ENCODE measurements around the gene INHA. TPM values are rescaled to one million over a fixed set of nuclear protein-coding genes. Genes with fewer than 3 reads are reported as not detected.

INHA gene
- total RNA-seq, 1 experiment from 2014 or later: 0.80 TPM

DNA sequence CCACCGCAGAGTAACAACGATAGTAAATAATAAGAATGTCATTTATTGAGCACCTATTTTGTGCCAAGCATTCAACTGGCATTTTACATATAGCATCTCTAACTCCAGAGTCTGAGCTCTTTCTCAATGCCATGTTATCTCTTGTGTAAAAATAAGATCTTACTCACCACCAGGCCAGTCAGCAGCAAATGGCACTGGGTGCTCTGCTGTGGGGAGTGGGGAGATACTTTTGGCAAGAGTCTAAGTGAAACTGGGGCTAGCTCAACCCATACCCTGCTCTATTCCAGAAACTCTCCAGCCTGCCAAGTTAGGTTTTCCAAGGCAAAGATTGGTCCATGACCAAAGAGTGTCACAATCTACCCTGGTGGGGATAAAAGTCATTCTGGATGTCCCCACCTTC lies 50.4 kb downstream of the INHA start:
- Mint-ChIP-seq H3K4me3 (ENCODE audit: low read depth, unreplicated experiment) (no peak overlapping the region), H3K4me1 (ENCODE audit: low read depth, unreplicated experiment) (peaks cover 6% of the 10 kb centered on the region), H3K36me3 (ENCODE audit: insufficient read depth, unreplicated experiment) (peaks cover 8% of the 10 kb centered on the region), H3K27ac (ENCODE audit: unreplicated experiment) (no peak overlapping the region), H3K27me3 (ENCODE audit: unreplicated experiment) (peaks cover 9% of the 10 kb centered on the region), H3K9me3 (ENCODE audit: low read depth, unreplicated experiment) (no peaks in the 10 kb centered on the region)
- DNase-seq: no peak
- CTCF ChIA-PET: no interaction called here
- no TSS peak for BruUV-seq (replicated peaks)
- intact Hi-C loops (cut with micrococcal nuclease; ENCODE audit: unreplicated experiment): no loop called here
- TF ChIP-seq, protein P1, sequence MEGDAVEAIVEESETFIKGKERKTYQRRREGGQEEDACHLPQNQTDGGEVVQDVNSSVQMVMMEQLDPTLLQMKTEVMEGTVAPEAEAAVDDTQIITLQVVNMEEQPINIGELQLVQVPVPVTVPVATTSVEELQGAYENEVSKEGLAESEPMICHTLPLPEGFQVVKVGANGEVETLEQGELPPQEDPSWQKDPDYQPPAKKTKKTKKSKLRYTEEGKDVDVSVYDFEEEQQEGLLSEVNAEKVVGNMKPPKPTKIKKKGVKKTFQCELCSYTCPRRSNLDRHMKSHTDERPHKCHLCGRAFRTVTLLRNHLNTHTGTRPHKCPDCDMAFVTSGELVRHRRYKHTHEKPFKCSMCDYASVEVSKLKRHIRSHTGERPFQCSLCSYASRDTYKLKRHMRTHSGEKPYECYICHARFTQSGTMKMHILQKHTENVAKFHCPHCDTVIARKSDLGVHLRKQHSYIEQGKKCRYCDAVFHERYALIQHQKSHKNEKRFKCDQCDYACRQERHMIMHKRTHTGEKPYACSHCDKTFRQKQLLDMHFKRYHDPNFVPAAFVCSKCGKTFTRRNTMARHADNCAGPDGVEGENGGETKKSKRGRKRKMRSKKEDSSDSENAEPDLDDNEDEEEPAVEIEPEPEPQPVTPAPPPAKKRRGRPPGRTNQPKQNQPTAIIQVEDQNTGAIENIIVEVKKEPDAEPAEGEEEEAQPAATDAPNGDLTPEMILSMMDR (IDR thresholded peaks at IDR 0.05; ENCODE audit: unreplicated experiment): no peak

DNA sequence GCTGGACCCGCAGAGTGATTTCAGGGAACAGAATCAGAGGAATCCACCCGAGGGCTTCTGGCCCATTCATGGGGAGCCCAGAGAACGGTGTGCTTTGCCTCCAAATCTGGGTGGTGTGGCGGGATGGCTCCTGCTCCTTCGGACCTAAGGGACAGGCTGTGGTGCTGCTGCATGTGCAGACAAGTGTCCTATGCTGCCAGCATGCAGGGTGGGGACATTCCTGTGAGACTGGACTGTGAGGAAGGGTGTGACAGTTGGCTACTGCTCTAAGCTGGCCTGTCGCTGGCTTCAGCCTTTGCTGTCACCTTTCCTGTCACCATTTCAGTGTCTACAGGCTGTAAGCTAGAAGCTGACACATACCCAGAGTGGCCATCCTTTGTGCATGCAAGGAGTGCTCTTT lies 52.5 kb downstream of the INHA start:
- no peaks in the 10 kb centered on the region for H3K4me1 Mint-ChIP-seq (ENCODE audit: low read depth, unreplicated experiment)
- no peaks in the 10 kb centered on the region for H3K9me3 Mint-ChIP-seq (ENCODE audit: low read depth, unreplicated experiment)
- peaks cover 14% of the 10 kb centered on the region for H3K36me3 Mint-ChIP-seq (ENCODE audit: insufficient read depth, unreplicated experiment)
- intact Hi-C loops (cut with micrococcal nuclease; ENCODE audit: unreplicated experiment): no loop called here
- H3K27me3 Mint-ChIP-seq (ENCODE audit: unreplicated experiment): peaks cover 9% of the 10 kb centered on the region
- TF ChIP-seq, protein P1 (IDR thresholded peaks at IDR 0.05; ENCODE audit: unreplicated experiment): no peak
- no TSS peak for BruUV-seq (replicated peaks)
- CTCF ChIA-PET: no interaction called here
- H3K4me3 Mint-ChIP-seq (ENCODE audit: low read depth, unreplicated experiment): no peak overlapping the region
- DNase-seq: no peak
- no peak overlapping the region for H3K27ac Mint-ChIP-seq (ENCODE audit: unreplicated experiment)

DNA sequence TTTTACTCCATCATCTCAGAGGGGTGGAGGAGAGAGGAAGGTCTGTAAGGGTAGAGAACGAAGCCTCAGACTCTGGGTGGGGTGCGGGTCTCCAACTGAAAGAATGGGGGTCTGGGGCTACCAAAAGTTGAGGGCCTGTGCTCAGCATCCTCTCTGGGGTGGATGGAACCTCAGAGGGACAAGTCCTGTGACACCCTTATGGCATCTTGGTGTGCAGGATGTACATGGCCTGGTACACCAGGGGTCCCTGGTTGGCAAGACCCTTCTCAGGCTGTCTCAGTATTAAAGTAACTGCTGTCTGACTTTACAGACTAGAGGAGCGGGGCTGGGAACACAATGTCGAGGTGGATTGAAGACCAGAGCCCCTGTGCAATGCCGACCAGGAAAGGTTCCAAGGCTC lies 53.1 kb downstream of the INHA start:
- H3K4me3 Mint-ChIP-seq (ENCODE audit: low read depth, unreplicated experiment): no peak overlapping the region
- H3K9me3 Mint-ChIP-seq (ENCODE audit: low read depth, unreplicated experiment): no peaks in the 10 kb centered on the region
- TF ChIP-seq, protein P1 (IDR thresholded peaks at IDR 0.05; ENCODE audit: unreplicated experiment): no peak
- peaks cover 9% of the 10 kb centered on the region for H3K27me3 Mint-ChIP-seq (ENCODE audit: unreplicated experiment)
- no TSS peak for BruUV-seq (replicated peaks)
- H3K4me1 Mint-ChIP-seq (ENCODE audit: low read depth, unreplicated experiment): peaks cover under 1% of the 10 kb centered on the region
- DNase-seq: no peak
- CTCF ChIA-PET: no interaction called here
- H3K36me3 Mint-ChIP-seq (ENCODE audit: insufficient read depth, unreplicated experiment): peaks cover 14% of the 10 kb centered on the region
- intact Hi-C loops (cut with micrococcal nuclease; ENCODE audit: unreplicated experiment): no loop called here
- H3K27ac Mint-ChIP-seq (ENCODE audit: unreplicated experiment): no peak overlapping the region

Small RNA genes within 50 kb of the gene (microRNA-seq; reads per million reads assigned to microRNA genes)
- gene MIR3132: not detected

Other genes with a start within 250 kb of the INHA start
- gene RESP18, start 239.6 kb upstream of the INHA start, total RNA-seq (2022): not detected in 2 replicates
- 70.3 and 75.1 TPM in 2 replicates for gene DNPEP, start 184.4 kb upstream of the INHA start, total RNA-seq (2022)
- not detected in 2 replicates for gene DES, start 153.9 kb upstream of the INHA start, total RNA-seq (2022)
- gene SPEG, start 137.5 kb upstream of the INHA start, total RNA-seq (2022): 13.4 and 16.7 TPM in 2 replicates
- 53.0 and 59.4 TPM in 2 replicates for gene GMPPA, start 73.4 kb upstream of the INHA start, total RNA-seq (2022)
- gene ASIC4, start 57.8 kb upstream of the INHA start, total RNA-seq (2022): 0.17 TPM in 1 of 2 replicates, not detected in the other
- gene CHPF, start 28.5 kb upstream of the INHA start, total RNA-seq (2022): 139 and 141 TPM in 2 replicates
- 5.2 and 5.9 TPM in 2 replicates for gene TMEM198, start 28.3 kb upstream of the INHA start, total RNA-seq (2022)
- gene OBSL1, start 771 bp upstream of the INHA start, total RNA-seq (2022): 65.9 and 76.5 TPM in 2 replicates
- gene STK11IP, start 25.5 kb downstream of the INHA start, total RNA-seq (2022): 29.3 and 32.5 TPM in 2 replicates
- 14.9 and 20.2 TPM in 2 replicates for gene SLC4A3, start 55.3 kb downstream of the INHA start, total RNA-seq (2022)